Testis (tissue), 3 donors: ENCODE data around the gene TPM4. TPM values are rescaled to one million over a fixed set of nuclear protein-coding genes. Genes with fewer than 3 reads are reported as not detected.

ENCODE experiments used
- DNase-seq: peaks from one replicate; pipeline ENCODE4 v3.0.0-alpha.2; 2019
- H3K27ac ChIP-seq, 2 donors: fragments of 200-600 bp; sonication (generic); one replicate each; pipeline ENCODE4 v1.5.1; 2019
- H3K27me3 ChIP-seq: fragments of 200-600 bp; sonication (generic); one replicate; pipeline ENCODE4 v1.5.1; 2019
- H3K36me3 ChIP-seq: fragments of 200-600 bp; sonication (generic); one replicate; pipeline ENCODE4 v1.5.1; 2017; ENCODE audit warnings: low read depth; ENCODE audit errors: missing control alignments
- H3K4me1 ChIP-seq: fragments of 200-600 bp; sonication (generic); one replicate; pipeline ENCODE4 v1.5.1; 2019
- H3K4me3 ChIP-seq, 2 donors: fragments of 200-600 bp; sonication (generic); one replicate each; pipeline ENCODE4 v1.5.1; 2017 to 2019
- H3K9me3 ChIP-seq: fragments of 200-600 bp; sonication (generic); one replicate; pipeline ENCODE4 v1.5.1; 2017
- POLR2A ChIP-seq: fragments of 450-650 bp; IDR thresholded peaks from one replicate; pipeline ENCODE4 v1.6.1; 2017; ENCODE audit warnings: antibody characterized with exemption, mild to moderate bottlenecking, moderate library complexity
- WGBS, 2 donors: methylation state at CpG; one replicate each; pipeline ENCODE4 v1.1.5; 2018; 5-methylcytosine and 5-hydroxymethylcytosine counted together
- intact Hi-C: fragments of 100-400 bp; cut with DNase I; formaldehyde crosslinking; loops from one replicate; pipeline ENCODE4 v1.15.1; 2023; ENCODE audit warnings: low total_unique reads
- polyA plus RNA-seq: library from polyadenylated mRNA; stranded (reverse); fragments of 350-450 nt; fragmentation: Illumina TruSeq; extraction: RNeasy Lipid Tissue Mini Kit (QIAGEN cat#74804); gene quantifications from one replicate; pipeline ENCODE4 v1.2.3, GENCODE V29; 2014; ENCODE audit warnings: low read depth, low replicate concordance; ENCODE audit not compliant: insufficient read depth
- total RNA-seq, 2 donors: library from RNA; depleted of rRNA; stranded (reverse); fragments of >200 nt; gene quantifications; one replicate each; pipeline ENCODE4 v1.2.3, GENCODE V29; 2016
- TF ChIP-seq, protein P1 (sequence below), 3 experiments: fragments of 450-650 bp in 2 of 3; fragments of 200-600 bp in 1 of 3; sonication (generic) in 1 of 3; IDR thresholded peaks; one replicate each; pipeline ENCODE4 v1.5.1; 2016 to 2019; ENCODE audit warnings: antibody characterized with exemption in 3 of 3, mild to moderate bottlenecking in 2 of 3, moderate library complexity in 1 of 3

TPM4 gene
- total and polyA plus RNA-seq, 3 donors from 2014 or later: 212 to 271 (median 227) TPM

DNA sequence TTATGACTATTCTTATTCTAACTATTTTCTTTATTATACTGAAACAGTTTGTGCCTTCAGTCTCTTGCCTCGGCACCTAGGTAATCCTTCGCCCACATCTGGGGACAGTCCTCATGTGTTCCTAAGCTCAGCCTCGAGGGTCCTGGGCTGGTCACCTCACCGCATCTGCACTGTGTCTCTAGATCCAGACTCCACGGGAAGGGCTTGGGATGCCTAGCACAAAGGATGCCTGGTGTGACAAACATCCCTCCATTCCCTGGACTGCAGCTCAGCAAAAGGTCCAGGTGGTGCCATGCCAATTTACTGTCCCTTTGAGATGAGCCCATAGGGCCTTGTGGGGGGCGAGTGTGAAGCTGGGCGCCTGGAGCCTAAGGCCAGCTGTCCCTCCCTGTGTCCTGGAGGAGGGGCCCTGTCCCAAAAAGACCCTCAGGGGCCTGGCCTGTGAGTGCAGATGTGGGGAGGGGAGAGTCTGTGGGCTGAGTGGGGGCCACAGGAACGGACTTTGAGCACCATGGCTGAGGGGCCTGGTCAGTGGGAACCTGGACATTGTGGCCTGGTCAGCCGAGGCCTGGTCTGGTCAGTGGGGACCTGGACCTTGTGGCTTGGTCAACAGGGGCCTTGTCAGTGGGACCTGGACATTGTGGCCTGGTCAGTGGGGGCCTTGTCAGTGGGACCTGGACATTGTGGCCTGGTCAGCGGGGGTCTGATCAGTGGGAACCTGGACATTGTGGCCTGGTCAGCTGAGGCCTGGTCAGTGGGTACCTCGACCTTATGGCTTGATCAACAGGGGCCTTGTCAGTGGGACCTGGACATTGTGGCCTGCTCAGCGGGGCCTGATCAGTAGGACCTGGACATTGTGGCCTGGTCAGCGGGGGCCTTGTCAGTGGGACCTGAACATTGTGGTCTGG is 45.1 kb upstream of the TPM4 start:
- Histone ChIP-seq H3K4me1 (no peaks in the 10 kb centered on the region), H3K27me3 (no peaks in the 10 kb centered on the region), H3K4me3 (no peak overlapping the region), H3K9me3 (no peaks in the 10 kb centered on the region), H3K27ac (peak overlapping the region in 1 of 2 donors; percentile 31), H3K36me3 (no peaks in the 10 kb centered on the region)
- intact Hi-C loops: no loop called here
- TF ChIP-seq POLR2A: no peak
- TF ChIP-seq, protein P1, sequence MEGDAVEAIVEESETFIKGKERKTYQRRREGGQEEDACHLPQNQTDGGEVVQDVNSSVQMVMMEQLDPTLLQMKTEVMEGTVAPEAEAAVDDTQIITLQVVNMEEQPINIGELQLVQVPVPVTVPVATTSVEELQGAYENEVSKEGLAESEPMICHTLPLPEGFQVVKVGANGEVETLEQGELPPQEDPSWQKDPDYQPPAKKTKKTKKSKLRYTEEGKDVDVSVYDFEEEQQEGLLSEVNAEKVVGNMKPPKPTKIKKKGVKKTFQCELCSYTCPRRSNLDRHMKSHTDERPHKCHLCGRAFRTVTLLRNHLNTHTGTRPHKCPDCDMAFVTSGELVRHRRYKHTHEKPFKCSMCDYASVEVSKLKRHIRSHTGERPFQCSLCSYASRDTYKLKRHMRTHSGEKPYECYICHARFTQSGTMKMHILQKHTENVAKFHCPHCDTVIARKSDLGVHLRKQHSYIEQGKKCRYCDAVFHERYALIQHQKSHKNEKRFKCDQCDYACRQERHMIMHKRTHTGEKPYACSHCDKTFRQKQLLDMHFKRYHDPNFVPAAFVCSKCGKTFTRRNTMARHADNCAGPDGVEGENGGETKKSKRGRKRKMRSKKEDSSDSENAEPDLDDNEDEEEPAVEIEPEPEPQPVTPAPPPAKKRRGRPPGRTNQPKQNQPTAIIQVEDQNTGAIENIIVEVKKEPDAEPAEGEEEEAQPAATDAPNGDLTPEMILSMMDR (IDR thresholded peaks at IDR 0.05): no peak
- no peak for DNase-seq
- 90 to 95% methylated on average over 7 to 13 of the region's 13 CpGs for WGBS, 2 donors

DNA sequence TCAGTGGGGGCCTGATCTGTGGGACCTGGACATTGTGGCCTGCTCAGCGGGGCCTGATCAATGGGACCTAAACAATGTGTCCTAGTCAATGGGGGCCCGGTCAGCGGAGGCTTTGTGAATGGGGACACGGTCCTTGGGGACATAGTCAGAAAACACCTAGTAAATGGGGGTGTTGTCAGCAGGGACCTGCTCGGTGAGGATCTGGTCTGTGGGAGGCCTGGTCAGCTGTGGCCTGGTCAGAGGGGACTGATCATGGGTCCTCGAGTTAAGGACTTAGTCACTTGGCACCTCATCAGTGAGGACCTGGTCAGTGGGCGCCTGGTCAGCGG is 44.5 kb upstream of the TPM4 start:
- no peaks in the 10 kb centered on the region for H3K27me3 ChIP-seq
- no peak for TF ChIP-seq POLR2A
- TF ChIP-seq, protein P1 (IDR thresholded peaks at IDR 0.05): no peak
- no peaks in the 10 kb centered on the region for H3K9me3 ChIP-seq
- no peak overlapping the region for H3K27ac ChIP-seq
- H3K36me3 ChIP-seq: no peaks in the 10 kb centered on the region
- H3K4me3 ChIP-seq: no peak overlapping the region
- WGBS, 2 donors: 93 to 100% methylated on average over 3 to 8 of the region's 8 CpGs
- no peaks in the 10 kb centered on the region for H3K4me1 ChIP-seq
- DNase-seq: no peak
- intact Hi-C loops: no loop called here

DNA sequence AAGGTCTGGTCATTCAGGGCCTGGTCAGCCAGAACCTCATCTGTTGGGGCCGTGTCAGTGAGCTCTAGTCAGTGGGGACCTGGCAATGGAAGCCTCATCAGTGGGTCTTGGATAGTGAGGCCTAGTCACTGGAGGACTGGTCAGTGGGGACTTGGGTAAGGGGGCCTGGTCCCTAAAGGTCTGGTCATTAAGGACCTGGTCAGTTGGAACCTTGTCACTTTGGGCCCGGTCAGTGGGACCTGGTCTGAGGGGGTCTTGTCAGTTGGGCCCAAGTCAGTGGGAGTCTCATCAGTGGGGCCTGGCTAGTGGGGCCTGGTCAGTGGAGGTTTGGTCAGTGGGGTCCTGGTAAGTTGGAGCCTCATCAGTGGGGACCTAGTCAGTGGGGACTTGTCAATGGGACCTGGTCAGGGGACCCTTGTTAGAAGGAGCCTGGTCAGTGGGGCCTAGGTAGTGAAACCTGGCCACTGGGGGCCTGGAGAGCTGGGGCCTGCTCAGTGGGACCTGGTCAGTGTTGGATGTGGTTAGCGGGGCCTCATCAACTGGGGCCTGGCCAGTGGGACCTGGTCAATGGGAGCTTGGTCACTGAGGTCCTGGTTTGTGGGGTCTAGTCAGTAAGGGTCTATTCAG is 43.7 kb upstream of the TPM4 start:
- H3K4me1 ChIP-seq: no peaks in the 10 kb centered on the region
- intact Hi-C loops: no loop called here
- no peak overlapping the region for H3K4me3 ChIP-seq
- no peaks in the 10 kb centered on the region for H3K27me3 ChIP-seq
- peak; percentile 15 for DNase-seq
- TF ChIP-seq, protein P1 (IDR thresholded peaks at IDR 0.05): no peak
- TF ChIP-seq POLR2A: no peak
- WGBS, 2 donors: 94 to 100% methylated on average over 1 to 3 of the region's 3 CpGs
- peak overlapping the region in 1 of 2 donors; percentile 56 for H3K27ac ChIP-seq
- H3K36me3 ChIP-seq: no peaks in the 10 kb centered on the region
- no peaks in the 10 kb centered on the region for H3K9me3 ChIP-seq

- TF ChIP-seq, protein P1 (IDR thresholded peaks at IDR 0.05): no peak
- TF ChIP-seq POLR2A: no peak
- DNase-seq: peak; percentile 38
Observed at GRCh38 chr19:16033136-16033530, 43.2 kb upstream of the TPM4 start.

More at GRCh38 chr19:16033136-16033530, 43.2 kb upstream of the TPM4 start:
- intact Hi-C loops: no loop called here
- H3K27me3 ChIP-seq: no peaks in the 10 kb centered on the region
- H3K36me3 ChIP-seq: no peaks in the 10 kb centered on the region
- WGBS, 2 donors: 80 to 90% methylated on average over 1 to 3 of the region's 3 CpGs
- H3K9me3 ChIP-seq: no peaks in the 10 kb centered on the region
- no peaks in the 10 kb centered on the region for H3K4me1 ChIP-seq
- no peak overlapping the region for H3K4me3 ChIP-seq
- H3K27ac ChIP-seq: peak overlapping the region in 1 of 2 donors; percentile 56
